HG03520 (cell line): ENCODE measurements around the gene TCF7L1.
"Not testable (repeated sequence)": the region's sequence is repeated elsewhere in the genome, so short reads cannot be mapped to it uniquely, and the experiment has no call there.

Experiments
- ATAC-seq: cut with Tn5 transposase; IDR thresholded peaks from one replicate; pipeline ENCODE4 v1.9.1; 2021; ENCODE audit warnings: mild to moderate bottlenecking, moderate library complexity; ENCODE audit not compliant: unreplicated experiment

Gene TCF7L1

GRCh38 chr2:85181134-85181631 is 48.0 kb downstream of the TCF7L1 start:
- ATAC-seq = no peak

GRCh38 chr2:85181844-85182456 is 48.8 kb downstream of the TCF7L1 start:
- no peak for ATAC-seq

DNA sequence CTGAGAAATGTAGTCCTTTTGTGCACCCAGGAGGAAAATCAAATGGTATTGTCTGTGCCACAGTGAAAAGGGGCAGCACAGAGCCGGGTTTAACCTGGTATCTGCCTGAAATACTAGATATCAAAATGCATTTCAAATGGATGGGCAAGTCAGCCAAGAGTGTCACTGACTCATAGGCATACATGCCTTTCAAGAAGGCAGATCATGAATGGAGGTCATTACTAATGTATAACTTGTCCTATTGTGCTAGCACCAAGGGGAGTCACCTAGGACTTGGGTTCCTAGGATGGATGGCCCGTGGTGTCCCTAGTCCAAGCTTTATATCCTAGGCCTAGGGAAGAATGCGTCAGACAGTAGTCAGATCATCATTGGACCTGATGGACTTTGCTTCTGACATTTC is 49.9 kb downstream of the TCF7L1 start:
- ATAC-seq = no peak

- no peak for ATAC-seq
These were observed 50.3 kb downstream of the TCF7L1 start for GRCh38 chr2:85183479-85183878.

DNA sequence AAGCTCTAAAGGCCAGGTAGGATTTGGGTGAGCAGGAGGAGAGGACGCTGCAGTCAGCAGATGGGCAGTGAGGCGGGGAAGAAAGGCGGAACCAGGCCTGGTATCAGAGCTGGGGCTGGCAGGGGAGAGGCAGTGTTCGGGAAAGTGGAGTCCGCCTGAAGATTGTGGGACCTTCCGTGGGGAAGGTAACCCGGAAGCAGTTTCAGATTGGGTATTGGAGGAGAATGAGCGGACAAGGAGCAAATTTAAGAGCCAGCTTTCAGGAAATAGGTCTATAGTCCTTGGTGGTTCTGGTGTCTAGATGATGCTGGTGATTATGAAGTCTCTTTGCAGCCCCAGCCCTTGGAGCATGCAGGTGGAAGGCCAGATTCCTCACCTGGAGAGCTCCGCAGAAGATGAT is 51.0 kb downstream of the TCF7L1 start:
- no peak for ATAC-seq

GRCh38 chr2:85184990-85185389 is 51.8 kb downstream of the TCF7L1 start:
- no peak for ATAC-seq

GRCh38 chr2:85185431-85185940 is 52.3 kb downstream of the TCF7L1 start:
- no peak for ATAC-seq

GRCh38 chr2:85187069-85187468 is 53.9 kb downstream of the TCF7L1 start:
- ATAC-seq = no peak

GRCh38 chr2:85188852-85189251 is 55.7 kb downstream of the TCF7L1 start:
- ATAC-seq = no peak

DNA sequence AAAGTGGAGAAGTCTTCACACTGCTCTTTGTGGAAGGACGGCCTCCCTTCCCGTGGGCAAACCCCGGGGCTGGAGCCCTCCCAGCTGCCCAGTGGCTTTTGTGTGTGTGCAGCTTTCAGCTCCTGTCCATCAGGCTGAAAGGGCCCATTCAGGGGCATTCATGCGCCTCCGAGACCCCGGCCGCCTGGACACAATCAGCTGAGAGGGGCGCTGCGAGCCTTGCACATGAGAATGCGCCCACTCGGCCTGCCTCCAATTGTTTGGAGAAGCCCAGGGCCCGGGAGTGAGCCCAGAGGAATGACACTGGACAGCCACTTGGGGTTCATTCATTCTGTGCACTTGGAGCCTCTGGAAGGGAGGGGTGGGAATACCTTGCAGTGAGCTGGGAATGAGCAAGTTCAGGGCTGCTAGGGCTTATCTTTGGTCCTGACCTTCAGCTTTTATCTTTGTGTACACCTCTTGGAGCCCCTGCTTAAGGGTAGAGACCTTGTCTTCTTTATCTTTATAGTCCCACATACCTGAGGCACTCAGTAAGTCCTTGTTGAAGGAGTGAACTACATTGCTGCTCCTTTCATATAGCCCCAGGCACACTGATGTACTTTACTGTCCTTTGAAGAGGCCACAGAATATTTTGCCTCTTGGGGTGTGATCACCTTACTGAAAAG is 56.5 kb downstream of the TCF7L1 start:
- no peak for ATAC-seq

- no peak for ATAC-seq
These were observed 58.0 kb downstream of the TCF7L1 start for GRCh38 chr2:85191157-85191556.

- ATAC-seq = no peak
These were observed 61.7 kb downstream of the TCF7L1 start for GRCh38 chr2:85194780-85195480.

- ATAC-seq = no peak
These were observed 62.8 kb downstream of the TCF7L1 start for GRCh38 chr2:85195956-85196355.

DNA sequence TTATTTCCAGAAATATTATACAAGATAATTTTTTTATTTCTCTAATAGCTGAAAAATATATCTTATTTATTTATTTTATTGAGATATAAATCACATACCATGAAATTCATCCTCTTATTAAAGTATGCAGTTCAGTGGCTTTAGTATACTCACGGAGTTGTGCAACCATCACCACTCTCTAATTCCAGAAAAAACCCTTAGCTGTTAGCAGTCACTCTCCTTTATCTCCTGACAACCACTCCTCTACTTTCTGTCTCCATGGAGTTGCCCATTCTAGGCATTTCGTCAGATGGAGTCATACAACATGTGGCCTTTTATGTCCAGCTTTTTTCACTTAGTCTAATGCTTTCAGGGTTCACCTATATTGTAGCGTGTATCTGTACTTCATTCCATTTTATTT is 66.5 kb downstream of the TCF7L1 start:
- ATAC-seq = no peak

DNA sequence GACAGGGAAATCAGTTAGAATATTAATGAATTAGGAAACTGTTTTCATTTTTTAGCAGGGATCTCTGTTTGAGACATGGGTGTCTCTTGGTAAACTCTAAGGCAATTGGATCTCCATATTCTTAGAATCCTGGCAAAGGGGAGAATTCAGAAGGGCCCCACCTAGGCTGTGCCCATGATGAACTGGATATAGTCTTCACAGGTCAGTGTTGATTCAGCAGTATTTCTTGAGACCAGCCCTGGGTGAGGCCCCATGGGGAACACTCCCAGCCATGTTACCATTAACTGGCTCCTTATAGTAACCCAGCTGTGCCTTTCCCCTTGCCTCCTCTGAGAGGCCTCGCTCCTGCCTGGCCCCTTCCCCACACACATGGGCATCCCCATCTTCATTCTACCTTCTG is 76.7 kb downstream of the TCF7L1 start:
- no peak for ATAC-seq

- no peak for ATAC-seq
These were observed 77.3 kb downstream of the TCF7L1 start for GRCh38 chr2:85210511-85210910.

DNA sequence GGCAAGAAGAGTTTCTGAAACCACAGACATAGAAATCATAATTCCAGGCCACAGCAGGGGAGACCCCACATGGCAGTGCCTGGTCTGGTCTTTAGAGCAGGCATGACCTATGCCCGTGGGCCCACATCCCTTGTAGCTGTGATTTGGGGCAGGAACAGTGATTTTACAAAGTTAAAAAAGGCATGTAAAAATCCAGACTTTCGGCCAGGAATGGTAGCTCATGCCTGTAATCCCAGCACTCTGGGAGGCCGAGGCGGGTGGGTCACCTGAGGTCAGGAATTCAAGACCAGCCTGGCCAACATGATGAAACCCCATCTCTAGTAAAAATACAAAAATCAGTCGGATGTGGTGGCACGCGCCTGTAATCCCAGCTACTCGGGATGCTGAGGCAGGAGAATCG is 78.4 kb downstream of the TCF7L1 start:
- not testable (repeated sequence) for ATAC-seq

GRCh38 chr2:85212841-85213240 is 79.6 kb downstream of the TCF7L1 start:
- no peak for ATAC-seq

GRCh38 chr2:85213404-85213803 is 80.2 kb downstream of the TCF7L1 start:
- no peak for ATAC-seq

GRCh38 chr2:85213901-85214512 is 80.8 kb downstream of the TCF7L1 start:
- ATAC-seq = no peak

DNA sequence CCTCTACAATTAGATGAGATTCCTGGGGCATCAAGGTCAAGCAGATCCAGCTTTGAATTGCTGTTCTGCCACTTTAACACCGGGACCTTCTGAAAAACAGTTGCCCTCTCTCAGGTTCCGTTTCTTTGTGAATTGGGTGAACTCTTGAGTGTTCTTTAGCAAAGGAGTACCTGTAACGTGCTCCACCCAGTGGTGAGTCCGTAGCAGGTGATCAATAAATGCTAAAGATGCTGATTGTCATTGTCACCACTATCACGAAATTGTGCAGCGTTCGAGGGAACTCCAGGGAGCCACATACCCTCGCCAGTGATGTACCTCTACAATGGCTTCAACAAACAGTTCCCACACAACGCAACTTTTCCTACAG is 81.9 kb downstream of the TCF7L1 start:
- no peak for ATAC-seq
